ENCODE results near the gene DPP3.

DPP3 gene

DNA sequence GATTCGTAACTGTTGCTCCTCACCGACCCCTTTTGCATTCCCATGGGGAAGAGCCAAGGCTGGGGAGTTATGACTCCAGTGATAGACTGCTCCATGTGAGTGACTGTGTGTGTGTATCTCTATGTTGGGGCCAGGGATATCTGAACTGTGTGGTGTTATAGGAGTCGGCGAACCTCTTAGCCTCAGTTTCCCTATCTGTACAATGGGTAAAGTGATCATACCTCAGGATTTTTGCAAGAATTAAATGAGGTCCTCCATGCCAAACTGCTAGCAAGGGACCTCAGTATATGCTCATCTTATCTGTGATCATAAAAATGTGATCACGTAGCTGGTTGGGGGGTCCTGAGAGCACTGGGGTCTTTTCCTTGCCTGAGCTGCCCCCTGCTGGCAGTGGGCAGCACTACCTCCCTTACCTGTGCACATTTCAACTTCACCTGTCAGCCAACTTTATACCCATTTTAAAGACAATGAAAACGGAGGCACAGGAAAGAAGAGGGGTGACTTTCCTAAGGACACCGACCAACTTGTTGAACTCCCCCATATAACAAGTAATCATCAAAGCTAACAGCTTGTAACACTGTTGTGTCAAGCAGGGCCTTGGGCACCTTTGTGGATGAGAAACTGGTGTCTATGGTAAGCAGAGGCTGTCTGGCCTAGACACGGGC, 1.4 kb upstream of the DPP3 start:
- Histone ChIP-seq H3K4me3 (ENCODE audit: low read depth, low read length) (peak overlapping the region; percentile 75), H3K36me3 (no peaks in the 10 kb centered on the region), H3K4me1 (no peaks in the 10 kb centered on the region), H3K9me3 (no peaks in the 10 kb centered on the region), H3K27me3 (no peaks in the 10 kb centered on the region)
- DNase-seq = no peak
- TF ChIP-seq, protein P1, sequence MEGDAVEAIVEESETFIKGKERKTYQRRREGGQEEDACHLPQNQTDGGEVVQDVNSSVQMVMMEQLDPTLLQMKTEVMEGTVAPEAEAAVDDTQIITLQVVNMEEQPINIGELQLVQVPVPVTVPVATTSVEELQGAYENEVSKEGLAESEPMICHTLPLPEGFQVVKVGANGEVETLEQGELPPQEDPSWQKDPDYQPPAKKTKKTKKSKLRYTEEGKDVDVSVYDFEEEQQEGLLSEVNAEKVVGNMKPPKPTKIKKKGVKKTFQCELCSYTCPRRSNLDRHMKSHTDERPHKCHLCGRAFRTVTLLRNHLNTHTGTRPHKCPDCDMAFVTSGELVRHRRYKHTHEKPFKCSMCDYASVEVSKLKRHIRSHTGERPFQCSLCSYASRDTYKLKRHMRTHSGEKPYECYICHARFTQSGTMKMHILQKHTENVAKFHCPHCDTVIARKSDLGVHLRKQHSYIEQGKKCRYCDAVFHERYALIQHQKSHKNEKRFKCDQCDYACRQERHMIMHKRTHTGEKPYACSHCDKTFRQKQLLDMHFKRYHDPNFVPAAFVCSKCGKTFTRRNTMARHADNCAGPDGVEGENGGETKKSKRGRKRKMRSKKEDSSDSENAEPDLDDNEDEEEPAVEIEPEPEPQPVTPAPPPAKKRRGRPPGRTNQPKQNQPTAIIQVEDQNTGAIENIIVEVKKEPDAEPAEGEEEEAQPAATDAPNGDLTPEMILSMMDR (IDR thresholded peaks at IDR 0.05; ENCODE audit: low read depth, low read length) = peak; percentile 79

DNA sequence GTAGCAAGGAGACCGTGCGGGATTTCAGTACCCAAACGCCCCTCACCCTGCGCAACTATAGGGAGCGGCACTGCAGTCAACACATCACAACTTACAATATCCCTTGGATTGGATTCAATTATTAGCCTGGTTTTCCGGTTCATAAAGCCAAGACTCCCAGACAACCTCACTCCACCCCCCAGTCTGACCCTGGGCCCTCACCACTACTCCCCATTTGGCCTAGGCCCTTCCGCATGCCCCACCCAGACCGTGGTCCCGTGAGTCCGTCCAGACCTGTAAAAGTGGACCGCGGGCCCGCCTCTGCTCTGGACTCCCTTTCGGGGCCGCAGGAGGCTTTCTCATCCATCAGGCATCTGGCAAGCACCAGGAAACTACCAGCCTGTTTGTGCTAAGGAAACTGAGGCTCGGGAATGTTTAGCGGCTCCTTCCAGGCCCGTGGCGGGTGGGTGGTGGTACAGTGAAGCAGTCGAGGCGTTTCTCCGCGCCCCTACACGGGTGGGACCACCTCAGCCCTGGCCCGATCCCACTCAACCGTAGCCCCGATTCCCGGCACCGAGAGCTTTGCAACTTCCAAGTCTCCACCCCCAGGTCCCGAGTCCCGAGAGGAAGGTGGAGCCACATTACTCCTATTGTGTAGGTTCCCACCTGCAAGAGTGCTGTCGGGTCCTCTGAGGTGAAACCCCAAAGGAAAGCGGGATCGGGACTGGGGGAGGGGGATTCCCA, 679 bp upstream of the DPP3 start:
- TF ChIP-seq, protein P1 (IDR thresholded peaks at IDR 0.05; ENCODE audit: low read depth, low read length) = no peak
- H3K4me1 ChIP-seq = no peaks in the 10 kb centered on the region
- peak overlapping the region; percentile 75 for H3K4me3 ChIP-seq (ENCODE audit: low read depth, low read length)
- H3K27me3 ChIP-seq = no peaks in the 10 kb centered on the region
- H3K36me3 ChIP-seq = no peaks in the 10 kb centered on the region
- DNase-seq = no peak
- no peaks in the 10 kb centered on the region for H3K9me3 ChIP-seq

DNA sequence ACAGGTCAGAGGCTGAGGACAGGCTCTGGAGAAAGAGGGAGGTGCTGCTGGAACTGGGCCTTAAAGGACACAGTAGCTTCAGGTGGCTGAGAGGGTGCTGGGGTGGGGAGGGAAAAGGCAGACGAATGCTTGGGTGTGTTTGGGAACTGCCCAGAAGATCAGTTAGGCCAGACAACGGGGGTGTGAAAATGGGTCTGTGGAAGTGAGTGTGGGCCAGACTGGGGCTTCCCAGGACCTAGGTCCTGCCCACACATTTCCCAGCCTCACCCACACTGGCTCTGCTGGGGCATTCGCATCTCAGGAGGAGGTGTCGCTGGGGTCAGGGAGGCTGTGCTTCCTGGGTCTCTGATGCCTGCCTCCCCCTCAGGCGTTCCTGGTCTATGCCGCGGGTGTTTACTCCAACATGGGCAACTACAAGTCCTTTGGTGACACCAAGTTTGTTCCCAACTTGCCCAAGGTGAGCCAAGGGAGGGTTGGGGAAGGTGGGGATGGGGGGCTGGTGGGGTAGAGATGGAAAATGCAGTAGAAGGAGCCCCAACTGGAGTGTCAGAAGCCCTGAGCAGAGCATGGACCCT, 4.7 kb downstream of the DPP3 start:
- DNase-seq = no peak
- Histone ChIP-seq H3K4me3 (ENCODE audit: low read depth, low read length) (no peak overlapping the region), H3K9me3 (no peaks in the 10 kb centered on the region), H3K36me3 (no peaks in the 10 kb centered on the region; the same call in 1 of the 2 replicates), H3K4me1 (no peaks in the 10 kb centered on the region), H3K27me3 (no peaks in the 10 kb centered on the region)
- TF ChIP-seq, protein P1 (IDR thresholded peaks at IDR 0.05; ENCODE audit: low read depth, low read length) = no peak

DNA sequence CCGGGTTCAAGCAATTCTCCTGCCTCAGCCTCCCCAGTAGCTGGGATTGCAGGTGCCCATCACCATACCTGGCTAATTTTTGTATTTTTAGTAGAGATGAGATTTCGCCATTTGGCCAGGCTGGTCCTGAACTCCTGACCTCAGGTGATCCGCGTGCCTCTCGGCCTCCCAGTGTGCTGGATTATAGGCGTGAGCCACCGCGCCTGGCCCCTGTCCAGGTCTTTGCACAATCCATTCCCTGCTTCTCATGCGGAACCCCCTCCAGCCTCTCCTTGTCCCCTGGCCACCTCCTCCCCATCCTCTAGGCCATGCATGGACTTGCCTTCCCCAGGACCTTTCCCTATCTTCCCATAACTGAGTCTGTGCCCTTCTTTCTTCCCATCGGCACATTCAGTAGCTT, 8.7 kb downstream of the DPP3 start:
- Histone ChIP-seq H3K4me3 (ENCODE audit: low read depth, low read length) (no peak overlapping the region), H3K27me3 (no peaks in the 10 kb centered on the region), H3K9me3 (no peaks in the 10 kb centered on the region), H3K36me3 (no peaks in the 10 kb centered on the region; the same call in 1 of the 2 replicates), H3K4me1 (no peaks in the 10 kb centered on the region)
- no peak for DNase-seq
- TF ChIP-seq, protein P1 (IDR thresholded peaks at IDR 0.05; ENCODE audit: low read depth, low read length) = no peak

DNA sequence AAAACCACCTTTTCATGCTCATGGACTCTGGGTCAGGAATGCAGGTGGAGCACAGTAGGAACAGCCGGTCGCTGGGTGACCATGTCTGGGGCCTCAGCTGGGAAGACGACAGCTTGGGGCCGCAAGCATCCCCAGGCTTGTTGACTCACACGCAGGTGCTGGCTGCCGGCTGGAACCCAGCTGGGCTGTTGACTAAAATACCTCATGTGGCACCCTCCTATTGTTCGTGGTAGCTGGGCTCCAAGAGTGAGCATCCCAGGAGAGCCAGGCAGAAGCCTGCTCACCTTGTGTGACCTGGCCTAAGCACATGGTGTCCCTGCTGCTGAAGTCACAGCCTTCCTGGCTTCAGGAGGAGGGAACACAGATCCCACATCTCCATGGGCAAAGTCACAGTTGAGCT, 9.4 kb downstream of the DPP3 start:
- H3K27me3 ChIP-seq = no peaks in the 10 kb centered on the region
- TF ChIP-seq, protein P1 (IDR thresholded peaks at IDR 0.05; ENCODE audit: low read depth, low read length) = no peak
- H3K4me1 ChIP-seq = no peaks in the 10 kb centered on the region
- no peak overlapping the region for H3K4me3 ChIP-seq (ENCODE audit: low read depth, low read length)
- no peak for DNase-seq
- no peaks in the 10 kb centered on the region; the same call in 1 of the 2 replicates for H3K36me3 ChIP-seq
- H3K9me3 ChIP-seq = no peaks in the 10 kb centered on the region

Measured in BE2C (cell line).